Stimulated activated CD8-positive, alpha-beta memory T cell treated with anti-CD3 and anti-CD28 coated beads, Interleukin-2, amount 100 ng/mL, for 48 hours (primary cell): ENCODE measurements around the gene AHI1.

Source experiments
- DNase-seq, 2 donors: peaks; one replicate each; pipeline ENCODE4 v3.0.0-alpha.2; 2020; ENCODE audit warnings: low read depth in 2 of 2

AHI1 gene

GRCh38 chr6:135497412-135498184 is at the start of gene AHI1:
Gene AHI1 (minus strand): TSS chr6:135497740. CDS start chr6:135492237, 5,503 bp downstream.
- peak; percentile 88 to 89 for DNase-seq

GRCh38 chr6:135546680-135547418 is 49.3 kb upstream of the AHI1 start:
- DNase-seq: no peak

GRCh38 chr6:135546206-135546605 is 48.7 kb upstream of the AHI1 start:
- DNase-seq: no peak

GRCh38 chr6:135540207-135540840 is 42.8 kb upstream of the AHI1 start:
- DNase-seq: no peak

- peak; percentile 22 to 24 for DNase-seq
These were observed 40.3 kb upstream of the AHI1 start for GRCh38 chr6:135537741-135538301.

- no peak for DNase-seq
These were observed 38.5 kb upstream of the AHI1 start for GRCh38 chr6:135535989-135536414.

GRCh38 chr6:135534773-135535380 is 37.3 kb upstream of the AHI1 start:
- no peak for DNase-seq

- no peak for DNase-seq
These were observed 35.0 kb upstream of the AHI1 start for GRCh38 chr6:135532559-135532958.

GRCh38 chr6:135531954-135532490 is 34.5 kb upstream of the AHI1 start:
- no peak for DNase-seq

- DNase-seq: no peak
These were observed 32.6 kb upstream of the AHI1 start for GRCh38 chr6:135530113-135530512.

- no peak for DNase-seq
These were observed 30.4 kb upstream of the AHI1 start for GRCh38 chr6:135527960-135528249.

- DNase-seq: no peak
These were observed 29.8 kb upstream of the AHI1 start for GRCh38 chr6:135527116-135527959.

GRCh38 chr6:135525594-135525993 is 28.1 kb upstream of the AHI1 start:
- no peak for DNase-seq

- no peak for DNase-seq
These were observed 25.6 kb upstream of the AHI1 start for GRCh38 chr6:135522965-135523692.

GRCh38 chr6:135521431-135521830 is 23.9 kb upstream of the AHI1 start:
- no peak for DNase-seq

GRCh38 chr6:135520781-135521180 is 23.2 kb upstream of the AHI1 start:
- DNase-seq: no peak

GRCh38 chr6:135519348-135519747 is 21.8 kb upstream of the AHI1 start:
- DNase-seq: no peak

- no peak for DNase-seq
These were observed 20.0 kb upstream of the AHI1 start for GRCh38 chr6:135517527-135517926.

GRCh38 chr6:135514706-135515105 is 17.2 kb upstream of the AHI1 start:
- no peak for DNase-seq
